ENCODE results near the gene GKN2.
"Not testable (repeated sequence)": the region's sequence is repeated elsewhere in the genome, so short reads cannot be mapped to it uniquely, and the experiment has no call there.

GKN2 gene

DNA sequence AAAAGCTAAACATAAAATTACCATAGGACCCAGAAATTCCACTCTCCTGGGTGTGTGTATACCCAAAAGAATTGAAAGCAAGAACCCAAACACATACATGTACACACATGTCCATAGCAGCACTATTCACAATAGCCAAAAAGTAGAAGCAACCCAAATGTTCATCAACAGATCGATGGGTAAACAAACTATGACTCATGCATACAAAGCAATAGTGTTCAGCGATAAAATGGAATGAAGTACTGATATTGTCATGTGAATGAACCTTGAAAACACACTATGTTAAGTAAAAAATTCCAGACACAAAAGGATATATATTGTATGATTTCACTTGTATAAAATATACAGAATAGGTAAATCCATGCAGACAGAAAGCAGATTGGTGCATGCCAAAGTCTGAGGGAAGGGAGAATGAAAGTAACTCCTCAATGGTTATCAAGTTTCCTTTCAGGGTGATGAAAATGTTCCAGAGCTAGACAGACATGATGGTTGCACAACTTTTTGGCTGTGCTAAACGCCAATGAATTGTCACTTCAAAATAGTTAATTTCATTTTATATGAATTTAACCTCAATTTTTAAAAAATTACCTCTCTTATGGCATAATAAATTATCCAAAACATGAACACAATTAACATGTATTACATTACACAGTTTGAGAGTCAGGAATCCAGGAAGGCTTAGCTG lies 35.5 kb downstream of the GKN2 start:
- DNase-seq, result no peak

- DNase-seq, result no peak
Observed at GRCh38 chr2:68916226-68916625, 36.5 kb downstream of the GKN2 start.

DNA sequence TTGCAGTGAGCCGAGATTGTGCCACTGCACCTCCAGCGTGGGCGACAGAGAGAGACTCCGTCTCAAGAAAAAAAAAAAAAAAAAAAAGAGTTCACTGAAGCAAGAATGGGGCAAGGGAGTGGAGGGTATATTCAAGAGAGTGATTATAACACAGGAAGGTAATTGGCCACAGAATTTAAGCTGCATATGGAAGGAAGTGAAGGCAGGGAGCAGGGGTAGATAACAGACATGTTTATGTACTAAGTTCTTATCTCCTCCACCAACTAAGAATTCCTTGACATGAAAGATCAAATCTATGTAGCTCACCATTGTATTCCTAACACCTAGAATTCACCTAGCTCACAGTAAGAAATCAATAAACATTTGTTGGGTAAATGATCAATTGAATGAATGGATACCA lies 37.3 kb downstream of the GKN2 start:
- no peak for DNase-seq

GRCh38 chr2:68913359-68913758 lies 39.3 kb downstream of the GKN2 start:
- DNase-seq, result no peak

- no peak for DNase-seq
Observed at GRCh38 chr2:68912732-68913131, 40.0 kb downstream of the GKN2 start.

DNA sequence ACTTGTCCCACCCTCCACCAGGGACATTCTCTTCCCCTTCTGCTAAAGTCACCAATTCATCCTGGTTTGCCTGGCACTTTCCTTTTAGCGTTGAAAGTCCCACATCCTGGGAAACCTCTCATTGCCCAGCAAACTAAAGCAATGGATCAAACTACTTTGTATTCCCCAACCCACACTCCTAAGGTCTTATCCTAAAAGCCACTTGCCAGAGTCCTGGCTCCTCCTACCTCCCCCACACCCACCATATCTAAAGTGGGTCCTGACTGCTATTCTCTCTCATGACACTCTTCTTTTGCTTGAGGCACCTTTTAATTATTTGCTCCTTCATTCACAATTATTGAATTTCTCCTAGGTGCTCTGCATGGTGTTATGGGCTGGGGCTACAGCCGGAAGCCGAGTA lies 40.6 kb downstream of the GKN2 start:
- DNase-seq, result no peak

- DNase-seq, result no peak
Observed at GRCh38 chr2:68911709-68912108, 41.0 kb downstream of the GKN2 start.

DNA sequence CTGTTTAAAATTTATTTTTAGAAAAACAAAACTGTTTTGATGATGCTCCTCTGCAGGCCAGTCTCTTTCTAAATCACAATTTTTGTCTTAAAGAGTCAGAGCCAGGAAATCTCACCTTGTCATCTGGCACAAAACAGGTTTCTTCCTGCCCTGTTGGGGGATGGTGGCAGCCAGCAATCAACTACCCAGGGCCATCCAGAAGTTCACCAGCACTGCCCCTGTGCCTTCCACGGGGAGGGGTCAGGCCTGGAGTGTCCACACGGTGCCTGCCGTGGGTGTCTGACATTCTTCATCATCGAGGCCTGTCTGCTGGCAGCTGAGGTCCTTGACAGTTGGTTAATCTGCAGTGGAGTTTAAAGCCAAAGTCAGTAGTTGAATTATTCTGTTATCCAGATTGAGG lies 41.4 kb downstream of the GKN2 start:
- no peak for DNase-seq

DNA sequence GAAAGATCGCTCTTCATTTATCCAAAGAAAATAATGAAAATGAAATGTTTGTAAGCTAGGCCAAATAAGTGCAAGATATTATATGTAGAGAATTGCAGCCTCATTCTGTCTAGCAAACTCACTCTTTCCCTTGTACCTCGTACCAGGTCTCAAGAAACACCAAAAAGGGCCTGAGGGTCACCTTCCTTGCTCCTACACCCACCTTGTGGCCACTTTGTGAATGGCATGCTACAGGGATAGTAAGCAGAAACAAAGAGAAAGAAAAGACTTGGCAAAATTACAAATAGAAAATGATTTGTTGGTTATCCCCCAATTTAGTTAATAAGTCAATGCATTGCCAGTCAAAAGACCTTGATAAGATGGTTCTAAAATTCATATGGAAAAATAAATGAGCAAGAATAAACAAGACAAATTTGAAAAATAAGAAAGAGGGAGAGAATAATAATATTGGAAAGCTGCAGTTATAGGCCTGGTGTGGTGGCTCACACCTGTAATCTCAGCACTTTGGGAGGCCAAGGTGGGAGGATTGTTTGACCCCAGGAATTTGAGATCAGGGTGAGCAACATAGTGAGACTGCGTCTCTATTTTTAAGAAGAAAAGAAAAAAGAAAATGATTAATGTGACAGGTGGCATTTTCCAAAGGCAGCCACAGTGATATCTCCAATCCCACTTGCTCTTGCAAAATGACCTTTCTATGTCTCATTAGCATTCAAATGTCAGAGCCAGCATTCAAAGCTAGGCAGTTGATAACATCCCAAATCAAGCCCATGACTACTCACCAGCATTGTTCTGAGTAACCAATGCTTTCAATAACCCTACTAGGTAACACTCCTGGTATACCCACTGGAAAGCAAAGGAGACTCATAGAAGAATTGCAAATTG lies 42.7 kb downstream of the GKN2 start:
- no peak for DNase-seq

GRCh38 chr2:68908392-68908970 lies 44.2 kb downstream of the GKN2 start:
- no peak for DNase-seq

DNA sequence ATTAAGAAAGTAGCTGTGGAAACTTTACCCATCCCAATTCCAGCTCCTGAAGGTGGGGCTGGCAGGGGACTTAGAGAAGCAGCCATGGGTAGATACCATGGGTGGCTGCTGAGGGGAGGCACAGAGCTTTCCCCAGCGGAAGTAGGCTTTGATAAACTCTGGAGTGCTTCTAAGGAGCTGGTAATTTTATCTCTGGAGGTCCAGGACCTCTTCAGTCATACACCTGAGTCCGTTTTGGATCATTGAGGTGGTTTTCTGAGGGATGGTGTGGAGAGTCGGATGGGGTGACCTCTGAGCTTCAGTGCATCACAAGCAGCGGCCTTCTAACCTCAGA lies 44.8 kb downstream of the GKN2 start:
- no peak for DNase-seq

GRCh38 chr2:68907232-68907919 lies 45.3 kb downstream of the GKN2 start:
- no peak for DNase-seq

DNA sequence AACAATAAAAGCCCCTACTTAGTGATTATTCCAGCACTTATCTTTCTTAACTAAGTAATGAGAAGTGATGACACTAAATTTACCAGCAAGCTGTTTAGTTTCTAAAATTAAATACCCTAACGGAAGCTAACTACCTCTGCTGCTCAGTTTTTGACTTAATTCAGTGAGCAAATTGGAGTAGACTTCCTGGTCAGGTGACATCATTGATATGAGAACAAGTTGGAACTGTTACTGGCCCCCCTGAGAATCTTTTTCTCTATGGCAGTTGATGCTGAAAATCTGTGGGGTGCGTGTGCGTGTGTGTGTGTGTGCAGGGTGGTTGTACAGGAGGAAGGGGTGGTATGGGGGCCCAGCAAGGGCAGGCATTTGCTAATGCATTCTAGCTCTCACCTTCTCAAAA lies 46.0 kb downstream of the GKN2 start:
- no peak for DNase-seq

- DNase-seq, result no peak
Observed at GRCh38 chr2:68905116-68905515, 47.6 kb downstream of the GKN2 start.

GRCh38 chr2:68901561-68901960 lies 51.1 kb downstream of the GKN2 start:
- no peak for DNase-seq

- DNase-seq, result no peak
Observed at GRCh38 chr2:68901199-68901514, 51.5 kb downstream of the GKN2 start.

- no peak for DNase-seq
Observed at GRCh38 chr2:68900496-68901198, 52.0 kb downstream of the GKN2 start.

DNA sequence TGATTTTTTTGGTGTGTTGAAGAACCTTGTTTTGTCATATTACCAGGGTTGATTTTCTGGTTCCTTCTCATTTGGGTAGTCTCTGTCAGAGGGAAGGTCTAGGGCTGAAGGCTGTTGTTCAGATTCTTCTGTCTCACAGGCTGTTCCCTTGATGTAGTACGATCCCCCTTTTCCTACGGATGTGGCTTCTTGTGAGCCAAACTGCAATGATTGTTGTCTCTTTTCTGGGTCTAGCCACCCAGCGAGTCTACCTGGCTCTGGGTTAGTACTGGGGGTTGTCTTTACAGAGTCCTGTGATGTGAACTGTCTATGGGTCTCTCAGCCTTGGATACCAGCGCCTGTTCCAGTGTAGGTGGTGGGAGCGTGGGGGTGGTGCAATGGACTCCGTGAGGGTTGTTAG lies 56.7 kb downstream of the GKN2 start:
- not testable (repeated sequence) for DNase-seq

All from NCI-H2081 treated with DMSO at 0.1 percent for 48 hours (cell line).